ENCODE results near the gene SCN9A.

Gene SCN9A

DNA sequence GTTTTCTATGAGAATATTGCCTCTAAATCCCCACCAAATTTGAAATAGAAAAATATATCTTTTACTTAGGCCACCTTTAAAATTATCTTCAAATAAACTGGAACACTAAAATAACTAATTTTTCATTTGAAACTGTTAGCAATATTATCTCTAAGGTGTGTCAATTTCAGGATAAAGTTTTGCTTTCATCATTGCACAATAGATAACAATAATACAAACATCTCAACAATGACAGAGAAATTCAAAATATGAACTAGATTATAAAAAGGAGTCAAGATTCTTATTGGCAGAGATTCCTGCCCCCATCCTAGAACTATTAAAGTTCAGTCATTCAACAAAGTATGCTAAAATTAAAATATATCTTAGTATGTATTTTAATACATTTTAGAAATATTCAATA lies 117.9 kb downstream of the SCN9A start:
- H3K4me3 ChIP-seq (ENCODE audit: low read depth, low read length), result no peak overlapping the region
- TF ChIP-seq, protein P1, sequence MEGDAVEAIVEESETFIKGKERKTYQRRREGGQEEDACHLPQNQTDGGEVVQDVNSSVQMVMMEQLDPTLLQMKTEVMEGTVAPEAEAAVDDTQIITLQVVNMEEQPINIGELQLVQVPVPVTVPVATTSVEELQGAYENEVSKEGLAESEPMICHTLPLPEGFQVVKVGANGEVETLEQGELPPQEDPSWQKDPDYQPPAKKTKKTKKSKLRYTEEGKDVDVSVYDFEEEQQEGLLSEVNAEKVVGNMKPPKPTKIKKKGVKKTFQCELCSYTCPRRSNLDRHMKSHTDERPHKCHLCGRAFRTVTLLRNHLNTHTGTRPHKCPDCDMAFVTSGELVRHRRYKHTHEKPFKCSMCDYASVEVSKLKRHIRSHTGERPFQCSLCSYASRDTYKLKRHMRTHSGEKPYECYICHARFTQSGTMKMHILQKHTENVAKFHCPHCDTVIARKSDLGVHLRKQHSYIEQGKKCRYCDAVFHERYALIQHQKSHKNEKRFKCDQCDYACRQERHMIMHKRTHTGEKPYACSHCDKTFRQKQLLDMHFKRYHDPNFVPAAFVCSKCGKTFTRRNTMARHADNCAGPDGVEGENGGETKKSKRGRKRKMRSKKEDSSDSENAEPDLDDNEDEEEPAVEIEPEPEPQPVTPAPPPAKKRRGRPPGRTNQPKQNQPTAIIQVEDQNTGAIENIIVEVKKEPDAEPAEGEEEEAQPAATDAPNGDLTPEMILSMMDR (IDR thresholded peaks at IDR 0.05; ENCODE audit: borderline replicate concordance, insufficient read depth, low read depth, low read length), result no peak

DNA sequence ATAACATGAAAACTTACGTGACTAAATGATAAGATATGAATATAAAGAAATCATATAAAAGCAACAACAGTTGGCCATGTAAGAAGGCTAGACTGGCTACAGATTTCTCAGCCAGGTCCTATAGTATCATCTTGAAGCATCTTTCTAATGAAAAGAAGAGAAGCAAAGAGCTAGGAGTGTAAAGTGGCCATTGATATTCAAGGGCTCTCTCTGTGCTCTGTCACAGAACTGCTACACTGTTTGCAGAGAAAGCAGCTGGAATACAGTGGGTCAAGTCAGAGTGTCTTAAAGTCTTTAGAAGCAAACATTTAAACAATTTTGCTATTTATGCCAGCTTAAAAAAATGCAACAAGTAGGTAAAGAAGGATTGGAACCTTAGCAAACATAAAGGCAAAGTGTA lies 118.8 kb downstream of the SCN9A start:
- TF ChIP-seq, protein P1 (IDR thresholded peaks at IDR 0.05; ENCODE audit: borderline replicate concordance, insufficient read depth, low read depth, low read length), result no peak
- no peak overlapping the region for H3K4me3 ChIP-seq (ENCODE audit: low read depth, low read length)

DNA sequence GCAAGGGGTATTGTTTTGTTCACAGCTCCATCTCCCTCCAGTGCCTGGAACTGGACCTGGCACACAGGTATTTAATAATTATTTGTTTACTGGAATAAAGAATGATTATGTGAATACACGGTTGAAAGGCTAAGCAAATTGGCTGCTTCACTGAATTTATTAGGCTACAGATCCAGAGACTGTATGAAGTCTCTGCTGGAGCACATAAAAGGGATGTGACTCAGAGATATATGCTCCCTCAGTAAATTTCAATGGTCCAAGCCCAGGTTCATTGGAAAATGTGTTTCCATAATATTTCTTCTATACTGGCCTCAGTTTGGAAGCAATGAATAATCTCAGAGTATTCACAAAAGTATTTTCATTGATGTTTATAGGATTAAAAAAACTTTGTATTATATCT lies 126.4 kb downstream of the SCN9A start:
- H3K4me3 ChIP-seq (ENCODE audit: low read depth, low read length), result no peak overlapping the region
- TF ChIP-seq, protein P1 (IDR thresholded peaks at IDR 0.05; ENCODE audit: borderline replicate concordance, insufficient read depth, low read depth, low read length), result no peak

DNA sequence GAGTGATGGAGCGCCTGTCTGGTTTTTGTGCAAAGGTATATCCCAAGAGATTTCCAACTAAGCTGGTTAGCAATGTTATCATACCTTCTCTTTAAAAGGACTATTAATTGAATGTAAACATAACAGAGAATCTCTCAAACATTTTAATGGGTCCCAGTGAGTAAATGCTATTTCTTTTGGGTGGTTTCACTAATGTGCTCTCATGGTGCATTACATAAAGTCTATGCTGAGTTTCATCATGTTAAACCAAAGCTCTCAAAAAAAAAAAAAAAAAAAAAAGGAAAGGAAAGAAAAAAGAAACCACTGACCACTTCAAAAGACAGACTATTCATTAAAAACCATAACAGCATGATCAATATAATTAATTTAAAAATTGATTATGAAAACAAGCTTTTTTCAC lies 128.8 kb downstream of the SCN9A start:
- TF ChIP-seq, protein P1 (IDR thresholded peaks at IDR 0.05; ENCODE audit: borderline replicate concordance, insufficient read depth, low read depth, low read length), result no peak
- no peak overlapping the region for H3K4me3 ChIP-seq (ENCODE audit: low read depth, low read length)

DNA sequence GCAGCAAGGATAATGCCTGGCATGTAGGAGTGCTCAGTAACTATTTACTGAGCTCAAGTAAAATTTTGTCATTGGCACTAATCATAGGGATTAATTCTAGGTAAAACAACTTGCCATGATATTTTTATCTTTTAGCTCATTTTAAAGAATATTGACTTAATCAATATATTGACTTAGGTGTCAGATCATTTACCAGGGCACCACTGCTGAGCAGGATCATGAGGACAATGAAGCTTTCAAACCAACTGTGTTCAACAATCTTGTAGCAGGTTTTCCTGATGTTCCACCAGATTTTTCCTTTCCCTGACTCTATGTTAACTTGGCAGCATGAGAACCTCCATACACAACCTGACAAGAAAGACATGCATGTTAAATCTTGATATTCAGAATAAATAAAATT lies 133.4 kb downstream of the SCN9A start:
- H3K4me3 ChIP-seq (ENCODE audit: low read depth, low read length), result no peak overlapping the region
- TF ChIP-seq, protein P1 (IDR thresholded peaks at IDR 0.05; ENCODE audit: borderline replicate concordance, insufficient read depth, low read depth, low read length), result no peak

DNA sequence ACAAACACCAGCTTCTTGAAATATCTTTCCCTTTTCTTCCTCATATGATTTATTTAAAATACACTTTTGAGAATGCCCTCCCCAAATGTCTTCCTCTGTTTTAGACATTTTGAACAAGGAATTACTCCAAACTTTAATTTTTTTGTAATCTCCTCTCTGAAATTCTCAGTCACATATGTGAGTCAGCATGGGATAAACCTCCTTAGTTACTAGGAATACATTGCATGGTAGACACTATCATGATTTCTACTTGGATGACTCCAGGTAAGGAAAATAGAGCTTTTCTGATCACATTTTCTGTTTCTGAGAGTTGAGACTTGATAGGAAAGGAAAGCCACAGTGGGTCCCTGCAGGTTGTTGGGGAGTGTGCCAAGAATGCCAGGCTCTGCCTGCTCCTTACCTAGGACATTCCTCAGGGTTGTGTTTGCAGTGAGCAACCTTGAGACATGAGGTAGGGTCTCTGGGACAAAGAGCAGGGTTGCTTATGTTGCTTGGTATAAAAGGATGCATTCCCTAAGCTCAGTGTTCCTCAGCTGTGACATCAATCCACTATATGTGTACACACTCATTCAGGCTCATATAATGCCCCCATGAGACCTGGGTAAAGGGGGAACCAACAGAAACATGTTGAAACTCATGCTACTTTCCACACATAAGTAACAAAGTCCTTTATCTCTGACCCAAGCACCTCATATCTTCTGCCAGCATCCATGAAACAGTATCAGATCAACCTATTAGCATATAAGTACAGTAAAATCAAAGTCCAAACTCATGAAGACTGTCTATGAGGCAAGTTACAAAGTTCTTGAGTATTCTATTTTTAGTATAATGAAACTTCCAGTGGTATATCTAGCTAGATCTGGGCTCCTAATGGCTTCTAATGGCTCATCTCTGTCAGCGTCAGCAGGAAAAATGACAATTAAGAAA lies 135.1 kb downstream of the SCN9A start:
- H3K4me3 ChIP-seq (ENCODE audit: low read depth, low read length), result no peak overlapping the region
- TF ChIP-seq, protein P1 (IDR thresholded peaks at IDR 0.05; ENCODE audit: borderline replicate concordance, insufficient read depth, low read depth, low read length), result no peak

DNA sequence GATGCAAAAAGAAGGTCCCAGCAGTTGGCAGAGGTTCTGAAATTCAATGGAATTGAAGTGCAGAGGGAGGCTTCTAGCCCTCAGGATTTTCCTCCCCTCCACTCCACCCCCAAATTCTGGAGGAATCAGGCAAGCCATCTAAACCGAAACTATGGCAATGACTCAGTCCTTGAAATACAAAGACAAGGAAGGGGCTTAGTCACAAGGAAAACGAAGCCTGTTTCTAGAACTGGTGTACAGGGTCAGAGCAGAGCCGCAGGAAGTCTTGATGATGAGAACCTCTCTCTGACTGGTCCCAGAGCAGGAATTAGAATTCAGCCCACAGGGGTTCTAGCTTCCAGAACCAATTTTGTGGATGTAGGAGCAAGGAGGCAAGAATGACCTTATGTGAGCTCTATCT lies 136.2 kb downstream of the SCN9A start:
- no peak overlapping the region for H3K4me3 ChIP-seq (ENCODE audit: low read depth, low read length)
- TF ChIP-seq, protein P1 (IDR thresholded peaks at IDR 0.05; ENCODE audit: borderline replicate concordance, insufficient read depth, low read depth, low read length), result no peak
